GM19025 (cell line): ENCODE measurements around the gene MYOT.

Experiments used
- ATAC-seq: cut with Tn5 transposase; IDR thresholded peaks from one replicate; pipeline ENCODE4 v1.9.1; 2021; ENCODE audit warnings: mild to moderate bottlenecking, low read depth, moderate library complexity; ENCODE audit not compliant: unreplicated experiment

MYOT gene, protein sequence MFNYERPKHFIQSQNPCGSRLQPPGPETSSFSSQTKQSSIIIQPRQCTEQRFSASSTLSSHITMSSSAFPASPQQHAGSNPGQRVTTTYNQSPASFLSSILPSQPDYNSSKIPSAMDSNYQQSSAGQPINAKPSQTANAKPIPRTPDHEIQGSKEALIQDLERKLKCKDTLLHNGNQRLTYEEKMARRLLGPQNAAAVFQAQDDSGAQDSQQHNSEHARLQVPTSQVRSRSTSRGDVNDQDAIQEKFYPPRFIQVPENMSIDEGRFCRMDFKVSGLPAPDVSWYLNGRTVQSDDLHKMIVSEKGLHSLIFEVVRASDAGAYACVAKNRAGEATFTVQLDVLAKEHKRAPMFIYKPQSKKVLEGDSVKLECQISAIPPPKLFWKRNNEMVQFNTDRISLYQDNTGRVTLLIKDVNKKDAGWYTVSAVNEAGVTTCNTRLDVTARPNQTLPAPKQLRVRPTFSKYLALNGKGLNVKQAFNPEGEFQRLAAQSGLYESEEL

DNA sequence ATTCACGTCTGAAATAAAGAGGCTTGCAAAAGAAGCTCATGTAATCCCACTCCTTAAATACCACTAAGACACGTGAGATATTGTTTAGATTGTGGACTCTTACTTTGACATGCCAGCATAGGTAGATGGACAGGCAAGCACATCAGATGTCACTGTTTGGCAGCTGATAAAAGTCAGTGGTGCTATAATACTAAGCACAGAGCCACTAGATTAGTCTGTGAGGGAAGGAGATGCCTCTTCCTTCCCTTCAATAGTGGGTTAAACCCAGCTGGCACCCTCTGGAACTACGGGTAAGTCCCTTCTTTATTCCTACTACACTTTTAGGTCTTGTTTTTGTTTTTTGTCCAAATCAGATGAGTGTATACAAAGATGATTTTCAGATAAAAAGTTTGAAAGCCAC is at the start of gene MYOT:
MYOT (plus strand) TSS at position 197 of the 400 bp plus-strand sequence. CDS start 2,792 bp downstream, outside the sequence.
- no peak for ATAC-seq

DNA sequence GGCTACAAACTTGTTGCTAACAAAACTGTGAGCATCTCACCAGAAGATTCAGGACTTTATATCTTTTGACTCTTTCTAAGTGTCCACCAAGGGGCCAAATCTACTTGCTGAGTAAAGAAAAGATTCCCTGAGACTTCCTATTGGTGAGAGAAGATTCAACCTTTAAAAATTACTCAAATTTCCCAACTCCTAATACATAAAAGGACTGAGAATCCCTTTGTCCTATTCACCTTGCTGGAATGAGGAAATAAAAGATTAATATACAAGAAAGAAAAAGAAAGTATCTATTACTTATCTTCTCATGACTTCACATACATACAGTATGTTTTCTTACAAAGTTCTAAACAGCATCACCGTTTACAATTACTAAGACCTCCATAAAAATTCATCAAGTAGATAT is 47.9 kb upstream of the MYOT start:
- no peak for ATAC-seq

DNA sequence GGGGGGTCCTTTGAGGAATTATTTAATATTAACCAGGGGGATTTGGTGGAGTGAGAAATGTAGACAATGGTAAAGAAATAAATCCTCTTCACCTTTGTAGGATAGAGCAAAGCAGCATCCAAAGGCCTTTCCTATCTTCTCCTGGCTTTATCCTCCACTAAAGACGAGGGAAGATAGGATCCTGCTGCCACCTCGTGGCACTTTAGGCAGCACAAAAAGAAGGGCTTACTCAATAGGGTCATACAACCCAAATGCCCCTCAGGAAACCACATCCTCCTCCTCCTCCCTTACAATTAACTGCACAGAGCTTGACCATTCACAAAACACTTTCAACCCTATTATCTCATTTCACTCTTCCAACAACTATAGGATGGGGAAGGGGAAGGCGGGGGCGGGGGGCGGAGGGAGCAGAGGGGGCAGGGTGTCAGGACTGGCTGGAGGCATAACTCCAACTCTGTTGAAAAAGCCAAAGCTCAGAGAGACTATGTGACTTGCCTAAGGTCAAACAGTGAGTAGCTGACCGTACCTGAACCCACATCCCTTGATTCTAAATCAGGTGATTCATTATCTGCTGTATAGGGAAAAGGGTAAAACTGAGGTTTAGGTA is 45.4 kb upstream of the MYOT start:
- ATAC-seq: no peak

DNA sequence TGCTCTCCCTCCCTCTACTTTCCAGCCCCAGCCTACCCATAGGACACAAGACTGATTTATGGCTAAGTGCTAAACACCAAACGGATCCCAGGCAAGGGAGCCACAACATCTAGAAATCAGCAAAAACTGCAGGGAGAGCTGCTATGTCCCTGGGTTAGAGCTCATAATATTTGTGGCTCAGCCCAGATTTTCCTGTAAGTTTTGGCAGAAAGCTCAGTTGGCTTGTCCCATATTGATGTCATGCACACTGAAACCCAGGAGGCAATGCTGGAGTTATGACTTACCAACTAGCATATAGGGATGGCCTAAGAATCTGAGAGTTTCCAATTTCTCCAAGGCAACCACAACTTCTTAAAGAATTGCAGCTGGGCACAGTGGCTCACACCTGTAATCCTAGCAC is 44.7 kb upstream of the MYOT start:
- no peak for ATAC-seq

DNA sequence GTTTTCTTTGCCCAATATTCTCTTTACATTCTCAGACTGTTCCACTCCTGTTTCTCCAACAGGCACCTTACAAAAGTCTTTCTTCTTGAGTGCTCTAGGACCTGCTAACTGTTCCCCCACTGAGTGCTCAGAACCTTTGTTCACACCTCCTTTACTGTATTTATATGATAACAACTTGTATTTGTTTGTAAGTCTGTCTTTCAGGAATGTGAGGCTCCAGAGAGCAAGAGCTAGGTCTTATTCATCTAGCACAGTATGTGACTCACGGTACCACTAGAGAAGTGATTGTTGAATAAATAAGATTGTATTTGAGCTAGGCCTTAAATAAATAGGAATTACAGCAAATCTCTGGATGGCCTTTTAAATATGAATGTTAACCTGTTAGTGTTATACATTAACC is 42.5 kb upstream of the MYOT start:
- no peak for ATAC-seq

DNA sequence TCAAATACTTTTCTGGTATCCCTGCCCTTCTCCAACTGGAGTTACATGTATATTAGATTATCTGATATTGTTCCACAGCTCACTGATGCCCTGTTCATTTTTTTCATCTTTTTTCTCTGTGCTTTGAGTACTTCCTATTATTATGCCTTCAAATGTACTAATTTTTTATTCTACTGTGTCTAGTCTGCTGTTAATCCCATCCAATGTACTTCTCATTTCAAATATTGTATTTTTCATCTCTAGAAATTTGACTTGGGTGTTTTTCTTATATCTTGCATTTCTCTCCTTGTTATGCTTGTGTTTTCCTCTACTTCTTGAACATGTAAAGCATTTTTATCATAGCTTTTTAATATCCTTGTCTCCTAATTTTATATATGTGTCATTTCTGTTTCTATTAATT is 41.6 kb upstream of the MYOT start:
- ATAC-seq: no peak

DNA sequence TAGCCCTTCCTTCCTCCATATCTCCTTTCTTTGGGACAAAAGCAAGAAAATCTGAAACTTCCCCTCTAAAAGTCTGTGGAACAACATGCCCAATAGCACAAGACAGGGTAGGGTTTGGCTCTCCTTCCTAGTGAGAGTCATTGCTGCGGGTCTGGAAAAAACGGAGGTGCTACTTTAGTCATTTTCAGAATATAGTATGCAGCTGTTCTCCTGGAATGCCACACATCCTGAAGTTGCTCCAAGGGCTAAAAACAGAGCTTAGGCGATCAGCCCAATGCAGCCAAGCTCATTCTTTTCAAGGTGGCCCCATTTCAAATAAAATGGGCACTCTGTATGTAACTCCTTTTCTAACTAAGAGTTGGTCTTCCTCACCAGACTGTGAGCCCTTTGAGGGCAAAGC is 39.5 kb upstream of the MYOT start:
- ATAC-seq: no peak

DNA sequence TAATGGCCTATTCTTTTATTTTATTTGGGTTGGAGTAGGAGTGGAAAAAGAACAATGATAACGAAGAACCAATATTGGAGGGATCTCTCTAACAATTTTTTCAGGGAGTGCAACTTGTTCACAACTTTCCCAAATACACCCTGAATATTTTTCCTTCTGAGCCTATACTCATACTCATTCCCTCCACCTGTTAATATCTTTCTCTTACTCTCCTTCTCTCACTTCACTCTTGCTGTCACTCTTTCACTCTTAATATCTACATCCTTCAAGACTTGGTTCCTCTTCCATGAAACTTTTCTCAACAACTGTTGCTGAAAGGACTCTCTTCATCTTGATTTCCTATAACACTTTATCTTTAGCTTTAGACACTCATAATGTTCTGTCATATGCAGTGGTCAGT is 39.0 kb upstream of the MYOT start:
- no peak for ATAC-seq

DNA sequence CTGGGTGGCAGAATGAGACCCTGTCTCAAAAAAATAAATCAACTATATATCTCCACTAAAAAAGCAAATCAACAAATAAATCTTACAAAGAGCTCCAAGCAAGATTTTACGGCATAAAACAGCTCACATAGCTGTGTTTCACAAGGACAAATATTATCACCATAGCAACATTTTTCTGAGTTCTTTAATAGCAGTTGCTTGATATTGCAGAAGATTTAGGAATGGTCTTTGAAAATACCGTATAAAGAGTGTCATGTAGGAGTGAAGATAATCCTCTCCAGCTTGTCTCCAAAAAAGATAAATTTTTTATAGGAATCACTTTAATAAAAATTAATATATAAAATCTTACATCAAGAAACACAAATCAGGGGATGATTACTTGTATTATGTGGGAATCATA is 36.6 kb upstream of the MYOT start:
- no peak for ATAC-seq

DNA sequence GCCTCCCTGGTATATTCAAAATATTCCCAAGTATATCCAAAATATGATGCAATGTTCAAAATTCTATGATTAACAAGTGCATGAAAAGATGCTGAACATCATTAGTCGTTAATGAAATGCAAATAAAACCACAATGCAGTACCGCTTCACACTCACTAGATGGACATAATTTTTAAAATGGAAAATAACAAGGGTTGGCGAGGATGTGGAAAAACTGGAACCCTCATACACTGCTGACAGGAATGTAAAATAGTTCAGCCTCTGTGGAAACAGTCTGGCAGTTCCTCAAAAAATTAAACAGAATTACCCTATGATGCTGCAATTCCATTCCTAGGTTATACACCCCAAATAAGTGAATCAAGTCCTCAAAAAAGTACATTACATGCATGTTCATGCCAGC is 36.1 kb upstream of the MYOT start:
- ATAC-seq: no peak

DNA sequence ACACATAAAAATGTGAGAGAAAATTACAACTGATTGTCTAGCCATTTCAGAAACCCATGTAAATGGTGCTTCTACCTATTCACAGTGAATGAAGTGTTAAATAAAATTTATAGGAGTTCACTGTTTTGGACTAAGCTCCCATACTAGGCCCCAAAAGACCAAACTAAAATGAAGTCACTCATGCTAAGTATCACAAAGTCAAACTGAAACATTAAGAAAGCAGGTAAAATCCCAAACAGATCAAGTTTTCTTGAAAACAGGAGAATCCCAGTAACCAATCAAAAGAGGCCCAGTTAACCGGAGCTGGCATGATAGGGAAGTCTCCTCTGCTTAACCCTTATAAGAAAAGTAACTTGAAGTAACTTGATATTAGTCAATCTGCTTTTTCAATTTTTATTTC is 35.2 kb upstream of the MYOT start:
- ATAC-seq: no peak

DNA sequence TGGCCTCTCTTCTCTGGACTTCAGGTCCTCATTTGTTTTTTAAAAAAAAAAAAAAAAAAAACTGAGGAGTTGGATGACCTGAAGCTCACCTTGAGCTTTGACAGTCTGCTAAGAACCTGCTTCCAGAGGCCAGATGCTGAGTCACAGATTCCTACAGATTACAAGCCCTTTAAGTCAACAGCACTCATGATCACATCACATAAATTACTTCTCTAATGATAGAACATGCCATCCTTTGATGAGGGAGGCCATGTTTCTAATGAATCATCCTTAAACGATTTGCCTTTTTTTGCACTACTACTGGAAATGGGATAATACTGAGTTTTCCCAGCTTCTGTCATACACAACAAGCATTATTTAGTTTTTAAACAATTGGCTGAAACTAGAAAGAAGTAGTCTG is 34.2 kb upstream of the MYOT start:
- ATAC-seq: no peak

DNA sequence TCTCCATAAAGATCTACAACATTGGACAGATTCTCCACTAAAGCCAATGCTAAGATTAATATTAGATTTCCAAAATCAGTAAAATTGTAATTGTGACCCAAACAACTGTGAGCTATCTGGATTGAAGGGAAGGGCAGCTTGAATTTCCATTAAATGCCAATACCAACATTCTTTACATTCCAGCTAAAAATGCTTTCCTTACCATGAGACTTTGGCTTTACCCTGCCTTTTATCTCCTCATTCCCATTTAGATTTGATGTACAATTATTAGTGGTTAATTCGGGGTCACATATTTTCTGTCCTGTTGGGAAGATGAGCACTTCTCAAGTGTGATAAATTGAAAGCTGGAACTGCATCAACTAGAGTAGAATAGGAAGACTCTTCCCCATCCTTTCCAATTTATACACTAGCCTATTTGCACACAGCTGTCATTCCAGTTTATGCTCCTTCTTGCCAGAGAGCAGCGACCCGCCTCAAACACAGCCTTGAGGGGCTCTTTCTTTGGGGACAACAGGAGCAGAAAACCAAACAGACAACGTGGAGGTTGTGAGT is 33.1 kb upstream of the MYOT start:
- no peak for ATAC-seq

DNA sequence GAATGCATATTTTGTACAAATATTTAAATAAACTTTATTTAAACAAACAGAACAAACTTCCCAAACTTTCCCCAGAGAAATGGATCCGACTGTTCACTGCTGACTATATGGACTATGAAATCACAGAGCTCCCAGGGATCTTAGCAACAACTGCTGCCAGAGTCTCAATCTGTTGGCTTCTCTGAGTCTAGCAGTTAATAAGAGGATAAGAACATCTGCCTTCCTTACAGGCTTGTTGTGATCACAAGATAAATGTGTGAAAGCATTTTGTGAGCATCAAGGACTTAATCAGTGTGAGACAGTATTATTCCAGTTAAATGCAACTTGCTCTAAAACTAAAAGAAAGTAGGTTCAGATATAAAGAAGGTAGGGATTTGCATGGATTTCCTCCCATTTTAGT is 31.4 kb upstream of the MYOT start:
- no peak for ATAC-seq

DNA sequence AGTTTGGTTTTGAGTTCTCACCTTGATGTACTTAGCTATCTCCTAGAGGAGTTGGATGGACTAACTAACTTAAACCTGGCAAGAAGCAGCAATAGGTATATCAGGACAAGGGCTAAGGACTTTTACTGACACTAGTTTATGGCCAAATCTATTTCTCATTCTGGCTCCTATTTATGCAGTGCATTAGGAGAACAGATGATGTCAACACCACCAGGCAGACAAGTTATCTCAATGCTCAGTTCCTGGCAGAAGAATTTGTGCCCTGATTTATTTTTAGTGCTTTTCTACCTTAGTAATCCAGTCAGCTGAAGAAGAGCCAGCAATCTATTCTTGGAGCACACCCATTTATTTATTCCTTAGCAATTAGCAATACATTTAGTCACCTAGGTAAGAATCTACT is 30.7 kb upstream of the MYOT start:
- no peak for ATAC-seq

DNA sequence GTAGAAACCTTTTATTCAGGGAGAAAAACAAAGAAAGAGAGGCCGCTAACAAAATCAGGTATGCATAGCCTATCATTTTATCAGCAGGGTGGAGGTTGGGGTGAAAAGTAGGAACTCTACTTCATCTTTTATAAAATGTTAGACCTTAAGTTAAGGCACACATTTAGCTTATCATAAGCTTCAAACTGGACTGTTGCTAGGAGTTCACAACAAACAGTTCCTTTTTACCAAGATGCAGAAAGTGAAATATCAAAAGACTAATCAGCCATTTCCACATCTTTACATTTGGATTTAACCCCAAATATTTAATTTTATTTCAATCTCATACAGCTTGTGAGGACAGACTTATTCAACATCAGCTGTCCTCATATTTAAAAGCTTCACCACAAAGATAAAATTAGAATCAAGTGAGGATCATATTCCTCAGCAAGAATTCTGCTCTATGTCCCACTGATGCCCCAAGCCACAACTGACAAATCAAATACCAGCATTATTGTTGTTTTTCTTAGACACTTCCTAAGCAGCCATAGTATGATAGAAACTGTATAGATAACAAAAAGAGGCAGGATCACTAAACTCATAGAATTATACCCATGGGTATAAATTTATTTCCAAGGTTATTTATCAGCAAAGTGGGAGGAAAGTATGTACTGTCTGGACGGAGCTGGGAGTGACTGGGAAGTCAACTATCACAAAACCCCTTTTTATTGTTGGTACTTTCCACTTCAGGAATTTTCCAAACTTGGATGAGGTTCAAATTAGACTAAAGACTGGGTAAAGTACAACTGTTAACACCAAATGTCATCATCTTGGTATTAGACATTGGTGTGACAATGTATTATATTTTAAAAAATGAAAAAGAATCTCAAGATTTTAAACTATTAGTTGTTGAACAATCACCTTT is 29.9 kb upstream of the MYOT start:
- ATAC-seq: no peak

DNA sequence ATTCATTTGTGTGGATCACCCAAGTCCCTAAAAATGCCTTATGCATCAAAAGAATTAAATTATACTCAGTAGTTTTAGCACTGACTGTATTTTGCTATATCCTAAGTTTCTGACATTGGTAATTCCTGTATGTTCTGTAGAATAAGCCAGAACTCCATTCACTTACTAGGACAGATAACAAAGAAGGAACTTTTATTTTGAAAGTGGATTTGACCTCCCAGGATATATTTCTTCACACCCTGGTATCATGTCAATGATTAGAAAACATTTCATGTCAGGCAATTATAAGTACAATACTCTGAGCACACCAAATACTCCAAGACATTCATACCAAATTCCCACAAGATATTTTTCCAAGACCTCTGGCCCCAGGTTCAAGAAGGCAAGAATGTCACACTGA is 28.7 kb upstream of the MYOT start:
- ATAC-seq: no peak

DNA sequence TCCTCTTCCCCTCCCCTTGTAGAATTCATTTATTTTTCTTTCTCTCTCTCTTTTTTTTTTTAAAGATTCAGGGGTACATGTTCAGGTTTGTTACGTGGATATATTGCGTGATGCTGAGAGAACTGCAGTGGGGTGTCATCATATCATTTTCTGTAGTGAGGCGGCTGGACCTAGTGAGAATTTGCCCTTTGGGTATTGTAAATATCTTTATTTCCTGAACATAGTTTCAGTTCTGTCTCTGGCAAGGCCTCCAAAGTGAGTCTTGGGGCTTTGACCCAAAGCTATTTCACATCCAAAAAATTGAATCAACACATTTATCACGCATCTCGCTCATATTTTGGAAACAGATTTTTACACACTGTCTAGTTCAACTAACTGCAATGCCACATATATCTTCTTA is 25.4 kb upstream of the MYOT start:
- no peak for ATAC-seq

DNA sequence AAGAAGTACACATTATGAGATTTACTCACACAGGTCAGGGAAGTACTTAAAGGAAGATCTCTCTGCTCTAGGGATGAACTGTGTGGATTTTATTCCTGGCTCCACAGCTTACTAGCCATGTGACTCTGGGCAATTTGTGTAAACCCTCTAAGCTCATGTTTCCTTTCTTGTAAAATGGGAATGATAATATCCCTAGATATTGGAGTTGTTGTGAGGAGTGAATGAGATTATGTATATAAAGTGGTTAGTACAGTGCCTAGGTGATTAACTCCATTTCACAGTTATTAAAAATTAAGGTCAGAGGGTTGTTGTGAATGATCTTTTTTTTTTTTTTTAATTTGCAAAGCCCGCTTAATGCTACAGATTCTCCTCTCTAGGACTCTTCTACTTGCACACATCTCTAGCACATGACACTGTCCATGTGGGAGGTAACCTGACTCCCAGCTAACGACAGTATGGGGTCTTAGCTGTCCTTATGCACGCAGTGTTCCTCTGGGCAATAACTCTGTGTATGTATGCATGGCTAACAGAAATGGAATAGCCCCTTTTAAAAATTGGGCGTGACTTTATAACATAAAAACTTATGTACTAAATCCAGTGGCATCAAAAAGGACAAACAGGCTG is 23.9 kb upstream of the MYOT start:
- ATAC-seq: no peak

DNA sequence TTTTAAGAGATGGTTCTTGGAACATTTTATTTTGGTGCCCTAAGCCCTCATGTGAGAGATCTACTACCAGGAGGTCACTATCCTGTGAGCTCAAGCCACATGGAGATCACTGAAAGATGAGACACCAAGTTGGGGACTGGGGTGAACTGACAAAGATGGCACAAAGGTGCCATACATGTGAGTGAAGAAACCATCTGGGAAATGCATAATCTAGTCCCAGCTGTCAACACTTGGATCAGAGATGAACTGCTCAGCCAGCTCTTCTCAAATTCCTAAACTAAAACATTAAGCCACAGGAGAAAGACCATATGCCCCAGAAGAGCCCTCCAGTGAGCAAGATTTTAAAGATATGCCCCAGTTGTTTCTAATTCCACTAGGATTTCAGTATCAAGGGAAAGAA is 22.2 kb upstream of the MYOT start:
- ATAC-seq: no peak
